Neutrophil (primary cell): ENCODE measurements around the gene RABGAP1.

ENCODE experiments used
- H3K27ac ChIP-seq: fragments of 200-600 bp; sonication (generic); 2 replicates; pipeline ENCODE4 v1.5.1; 2016; ENCODE audit warnings: mild to moderate bottlenecking, moderate library complexity
- H3K27me3 ChIP-seq: fragments of 200-600 bp; sonication (generic); 2 replicates; pipeline ENCODE4 v1.6.0; 2016; ENCODE audit warnings: mild to moderate bottlenecking
- H3K36me3 ChIP-seq: fragments of 200-600 bp; sonication (generic); 2 replicates; pipeline ENCODE4 v1.5.1; 2017
- H3K4me1 ChIP-seq, 2 experiments: fragments of 200-600 bp in 1 of 2; sonication (generic) in 1 of 2; 1 replicate in 1 of 2; 2 replicates in 1 of 2; pipeline versions ENCODE4 v1.5.1 to v1.6.1; 2013 to 2016; ENCODE audit warnings: low read depth in 1 of 2, low read length in 1 of 2, mild to moderate bottlenecking in 1 of 2, moderate library complexity in 1 of 2; ENCODE audit not compliant: control insufficient read depth in 1 of 2, insufficient read depth in 1 of 2
- H3K4me3 ChIP-seq, 2 experiments: fragments of 200-600 bp in 1 of 2; sonication (generic) in 1 of 2; 1 replicate in 1 of 2; 2 replicates in 1 of 2; pipeline ENCODE4 v1.5.1; 2013 to 2016; ENCODE audit warnings: low read depth in 1 of 2, low read length in 1 of 2, mild to moderate bottlenecking in 1 of 2, moderate library complexity in 1 of 2
- H3K9me3 ChIP-seq: fragments of 200-600 bp; sonication (generic); 2 replicates; pipeline ENCODE4 v1.5.1; 2016
- TF ChIP-seq, protein P1 (sequence below): fragments of 200-600 bp; sonication (generic); IDR thresholded peaks from 2 replicates; pipeline ENCODE4 v1.5.1; 2016; ENCODE audit warnings: antibody characterized with exemption

RABGAP1 gene

DNA sequence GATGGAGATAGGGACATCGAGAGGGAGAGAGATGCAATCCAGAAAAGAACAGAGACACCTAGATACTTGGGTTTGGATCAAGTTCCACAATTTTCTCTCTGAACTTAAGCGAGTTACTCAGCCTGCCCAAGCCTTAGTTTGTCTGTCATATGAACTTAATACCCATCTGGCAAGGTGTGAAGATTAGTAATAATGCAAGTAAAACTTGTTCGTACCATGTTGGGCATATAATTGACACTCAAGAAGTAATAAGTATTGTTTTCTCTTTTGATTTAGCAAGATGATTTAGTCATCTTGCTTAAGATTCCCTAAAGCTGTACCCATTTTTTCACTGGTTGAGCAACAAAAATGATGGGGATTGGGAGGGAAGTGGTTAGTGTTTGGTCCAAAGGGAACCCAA, 7.5 kb downstream of the RABGAP1 start:
- H3K4me1 ChIP-seq: no peaks in the 10 kb centered on the region
- no peak overlapping the region for H3K27ac ChIP-seq
- no peak overlapping the region for H3K4me3 ChIP-seq
- H3K36me3 ChIP-seq: no peaks in the 10 kb centered on the region
- TF ChIP-seq, protein P1, sequence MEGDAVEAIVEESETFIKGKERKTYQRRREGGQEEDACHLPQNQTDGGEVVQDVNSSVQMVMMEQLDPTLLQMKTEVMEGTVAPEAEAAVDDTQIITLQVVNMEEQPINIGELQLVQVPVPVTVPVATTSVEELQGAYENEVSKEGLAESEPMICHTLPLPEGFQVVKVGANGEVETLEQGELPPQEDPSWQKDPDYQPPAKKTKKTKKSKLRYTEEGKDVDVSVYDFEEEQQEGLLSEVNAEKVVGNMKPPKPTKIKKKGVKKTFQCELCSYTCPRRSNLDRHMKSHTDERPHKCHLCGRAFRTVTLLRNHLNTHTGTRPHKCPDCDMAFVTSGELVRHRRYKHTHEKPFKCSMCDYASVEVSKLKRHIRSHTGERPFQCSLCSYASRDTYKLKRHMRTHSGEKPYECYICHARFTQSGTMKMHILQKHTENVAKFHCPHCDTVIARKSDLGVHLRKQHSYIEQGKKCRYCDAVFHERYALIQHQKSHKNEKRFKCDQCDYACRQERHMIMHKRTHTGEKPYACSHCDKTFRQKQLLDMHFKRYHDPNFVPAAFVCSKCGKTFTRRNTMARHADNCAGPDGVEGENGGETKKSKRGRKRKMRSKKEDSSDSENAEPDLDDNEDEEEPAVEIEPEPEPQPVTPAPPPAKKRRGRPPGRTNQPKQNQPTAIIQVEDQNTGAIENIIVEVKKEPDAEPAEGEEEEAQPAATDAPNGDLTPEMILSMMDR: no peak
- H3K27me3 ChIP-seq: no peaks in the 10 kb centered on the region
- no peaks in the 10 kb centered on the region for H3K9me3 ChIP-seq

DNA sequence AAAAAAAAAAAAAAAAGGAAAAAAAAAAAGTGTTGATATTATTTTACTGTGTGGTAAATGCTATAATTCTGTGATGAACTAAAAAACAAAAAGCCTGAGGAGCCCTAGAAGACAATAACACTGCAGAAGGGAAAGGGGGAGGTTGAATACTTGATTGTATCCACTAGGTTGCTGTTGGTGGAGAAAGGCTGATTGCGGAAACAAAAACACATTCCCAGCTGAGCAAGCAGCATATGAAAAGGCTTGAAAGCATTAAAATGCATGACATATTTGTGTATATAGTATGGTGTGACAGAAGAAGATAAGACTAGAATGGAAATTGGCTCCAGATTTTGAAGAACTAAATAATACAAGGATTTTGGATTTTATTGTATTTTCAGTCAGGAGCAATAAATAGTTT, 8.9 kb downstream of the RABGAP1 start:
- H3K36me3 ChIP-seq: no peaks in the 10 kb centered on the region
- H3K4me1 ChIP-seq: peaks cover 0 to 7% of the 10 kb centered on the region in 2 experiments
- no peaks in the 10 kb centered on the region for H3K27me3 ChIP-seq
- H3K9me3 ChIP-seq: no peaks in the 10 kb centered on the region
- H3K27ac ChIP-seq: no peak overlapping the region
- no peak overlapping the region for H3K4me3 ChIP-seq
- TF ChIP-seq, protein P1: no peak

DNA sequence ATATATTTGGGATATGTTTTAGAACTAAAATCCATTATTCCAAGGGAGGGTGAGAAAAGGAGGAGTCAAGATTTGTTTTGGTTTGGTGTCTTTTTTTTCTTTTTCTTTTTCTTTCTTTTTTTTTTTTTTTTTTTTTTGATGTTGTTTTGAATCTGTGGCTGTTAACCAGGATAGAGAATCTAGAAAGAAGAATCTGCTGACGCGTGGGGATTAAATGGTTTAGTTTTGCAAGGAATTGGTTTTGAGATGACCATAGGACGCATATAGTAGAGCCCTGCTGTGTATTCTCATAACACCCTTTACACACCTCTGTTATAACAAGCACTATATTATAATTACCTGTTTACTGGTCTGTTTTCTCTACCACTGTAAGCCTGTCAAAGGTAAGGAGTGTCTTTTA, 9.4 kb downstream of the RABGAP1 start:
- TF ChIP-seq, protein P1: no peak
- H3K27me3 ChIP-seq: no peaks in the 10 kb centered on the region
- H3K27ac ChIP-seq: no peak overlapping the region
- no peak overlapping the region for H3K4me3 ChIP-seq
- H3K4me1 ChIP-seq: peaks cover 0 to 9% of the 10 kb centered on the region in 2 experiments
- no peaks in the 10 kb centered on the region for H3K36me3 ChIP-seq
- H3K9me3 ChIP-seq: no peaks in the 10 kb centered on the region

DNA sequence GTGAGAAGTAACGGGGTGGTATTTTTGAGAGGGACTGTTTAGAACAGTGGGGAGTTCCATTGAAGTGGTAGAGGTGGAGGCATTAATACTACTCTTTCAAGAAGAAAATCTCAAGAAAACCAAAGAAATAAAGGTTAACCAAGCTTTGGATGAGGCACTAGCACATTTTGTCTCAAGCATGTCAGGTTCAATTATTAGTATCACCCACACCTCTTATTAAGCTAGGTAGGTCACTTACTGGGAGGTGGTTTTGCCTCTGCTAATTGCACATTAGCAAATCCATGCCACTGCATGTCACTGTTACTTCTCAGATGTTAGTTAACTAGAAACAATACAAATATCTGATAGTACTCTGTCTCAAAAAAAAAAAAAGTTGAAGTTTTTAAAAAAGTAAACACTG, 10.2 kb downstream of the RABGAP1 start:
- Histone ChIP-seq H3K4me1 (peaks cover 0 to 9% of the 10 kb centered on the region in 2 experiments), H3K36me3 (no peaks in the 10 kb centered on the region), H3K27me3 (no peaks in the 10 kb centered on the region), H3K27ac (no peak overlapping the region), H3K4me3 (no peak overlapping the region), H3K9me3 (no peaks in the 10 kb centered on the region)
- TF ChIP-seq, protein P1: no peak

DNA sequence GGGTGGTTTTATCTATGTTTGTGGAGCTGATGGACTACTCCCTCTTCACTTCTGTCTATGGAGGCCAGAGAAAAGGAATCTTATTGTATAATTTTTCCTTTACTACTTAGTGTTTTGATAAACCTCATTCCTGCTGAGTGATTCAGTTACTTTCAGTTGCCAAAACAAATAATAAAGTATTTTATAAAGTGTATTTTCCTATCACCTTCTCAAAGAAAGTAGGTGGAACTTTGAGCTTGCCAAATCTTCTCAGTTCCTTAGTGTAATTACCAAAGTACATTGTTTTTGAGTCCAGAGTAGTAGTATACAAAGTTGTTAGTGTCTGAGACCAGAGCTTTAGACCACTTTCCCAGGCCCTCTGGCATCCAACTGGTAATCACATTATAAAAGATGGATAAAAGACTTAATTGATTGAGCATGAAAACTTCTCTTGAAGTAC, 13.5 kb downstream of the RABGAP1 start:
- peaks cover 0 to 9% of the 10 kb centered on the region in 2 experiments for H3K4me1 ChIP-seq
- H3K9me3 ChIP-seq: no peaks in the 10 kb centered on the region
- TF ChIP-seq, protein P1: no peak
- H3K27ac ChIP-seq: no peak overlapping the region
- H3K4me3 ChIP-seq: no peak overlapping the region
- no peaks in the 10 kb centered on the region for H3K27me3 ChIP-seq
- H3K36me3 ChIP-seq: no peaks in the 10 kb centered on the region

DNA sequence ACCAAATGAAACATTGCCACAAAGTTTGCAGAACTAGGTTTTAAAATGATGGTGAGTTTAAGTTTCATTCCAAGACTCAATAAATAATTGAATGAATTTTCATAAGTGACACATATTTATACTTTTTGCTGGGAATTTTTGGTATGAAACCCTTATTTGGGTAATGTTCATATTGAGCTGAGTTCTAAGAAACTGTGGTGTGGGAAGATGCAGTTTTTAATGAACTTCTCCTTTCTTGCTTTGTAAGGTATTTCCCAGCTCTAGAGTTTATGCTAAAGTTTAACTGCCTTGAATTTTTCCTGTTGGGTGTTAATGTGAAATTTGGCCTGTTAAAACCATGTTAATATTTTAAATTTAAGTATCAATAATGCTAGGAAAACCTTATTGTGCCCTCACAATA, 15.1 kb downstream of the RABGAP1 start:
- H3K9me3 ChIP-seq: no peaks in the 10 kb centered on the region
- no peaks in the 10 kb centered on the region for H3K27me3 ChIP-seq
- no peak overlapping the region for H3K27ac ChIP-seq
- peaks cover 0 to 9% of the 10 kb centered on the region in 2 experiments for H3K4me1 ChIP-seq
- H3K36me3 ChIP-seq: no peaks in the 10 kb centered on the region
- TF ChIP-seq, protein P1: no peak
- no peak overlapping the region for H3K4me3 ChIP-seq
